K562 (cell line): ENCODE results near the gene UQCR11. TPM values are rescaled to one million over a fixed set of nuclear protein-coding genes. Genes with fewer than 3 reads are reported as not detected.

ENCODE experiments used
- ATAC-seq: fragments of 200-7000 bp; cut with Tn5 transposase; 3 replicates; pipeline ENCODE4 v1.9.1; 2020; ENCODE audit warnings: moderate library complexity
- Bru-seq: library from RNA; stranded (reverse); fragments of 400-500 nt; gene quantifications from one replicate; lab custom pipeline; 2021; lab: Mats Ljungman, UMichigan
- BruChase-seq, 2 experiments: library from RNA; stranded (reverse); fragments of 400-500 nt; gene quantifications; one replicate each; lab custom pipeline; 2021; lab: Mats Ljungman, UMichigan
- BruUV-seq: library from RNA; stranded (reverse); fragments of 400-500 nt; replicated peaks from 2 replicates; lab custom pipeline; 2021; lab: Mats Ljungman, UMichigan
- CTCF ChIA-PET: fragments of 300-600 bp; formaldehyde crosslinking; extraction: SDS; loops from one replicate; lab custom pipeline; 2021; ENCODE audit warnings: low intra/inter-chr PET ratio; lab: Yijun Ruan, JAX
- POLR2A ChIA-PET: fragments of 300-600, 350-650 bp; sonication (Branson Sonifier 250); formaldehyde crosslinking; extraction: SDS; loops from one replicate; lab custom pipeline; 2021; ENCODE audit warnings: antibody characterized with exemption, inconsistent platforms; lab: Yijun Ruan, JAX
- DNase-seq, 4 experiments: peaks; one replicate each; pipeline versions ENCODE4 v3.0.0 to v3.0.0-alpha.2; 2011 to 2018; ENCODE audit warnings: low spot score in 3 of 4, mixed read lengths in 3 of 4; ENCODE audit errors: extremely low read depth in 1 of 4
- FAIRE-seq: peaks from 2 replicates; lab custom pipeline; 2011; peaks lifted over from hg19 to GRCh38; lab: Jason Lieb, UNC
- H2AFZ ChIP-seq: 2 replicates; pipeline ENCODE4 v1.6.0; 2011; ENCODE audit warnings: low read depth, low read length, control low read depth, inconsistent platforms
- H3K27ac ChIP-seq: fragments of 200-600 bp; 3 replicates; pipeline ENCODE4 v1.8.0; 2011; ENCODE audit warnings: low read depth, mild to moderate bottlenecking, control low read depth, inconsistent platforms, low read length, moderate library complexity, mixed read lengths; ENCODE audit errors: extremely low read depth
- H3K27me3 ChIP-seq, 2 experiments: fragments of 300-600 bp in 1 of 2; 2 replicates in 1 of 2; 3 replicates in 1 of 2; pipeline versions ENCODE4 v1.6.0 to v1.8.0; 2011; ENCODE audit warnings: inconsistent platforms in 2 of 2, low read length in 2 of 2, mild to moderate bottlenecking in 1 of 2, mixed read lengths in 1 of 2, moderate library complexity in 1 of 2; ENCODE audit not compliant: control insufficient read depth in 2 of 2, insufficient read depth in 2 of 2
- H3K36me3 ChIP-seq: fragments of 300-600 bp; 3 replicates; pipeline ENCODE4 v1.8.0; 2011; ENCODE audit warnings: mild to moderate bottlenecking, low read length, inconsistent platforms; ENCODE audit not compliant: control insufficient read depth, insufficient read depth
- H3K4me1 ChIP-seq, 2 experiments: fragments of 200-600 bp in 1 of 2; replicated peaks in 1 of 2; 2 replicates in 1 of 2; 3 replicates in 1 of 2; pipeline versions ENCODE4 v1.5.1 to v1.8.0; 2011; ENCODE audit warnings: inconsistent platforms in 2 of 2, low read length in 2 of 2, mild to moderate bottlenecking in 1 of 2, mixed read lengths in 1 of 2, moderate library complexity in 1 of 2; ENCODE audit not compliant: control insufficient read depth in 2 of 2, insufficient read depth in 2 of 2
- H3K4me2 ChIP-seq: 2 replicates; pipeline ENCODE4 v1.6.1; 2011; ENCODE audit warnings: low read length, control low read depth, inconsistent platforms, mixed read lengths; ENCODE audit not compliant: insufficient read depth
- H3K4me3 ChIP-seq: fragments of 200-600 bp; sonication (generic), shearing (Covaris generic); 2 replicates; pipeline ENCODE4 v1.5.1; 2016; ENCODE audit warnings: control low read depth, inconsistent platforms
- H3K79me2 ChIP-seq: fragments of 200-600 bp; 3 replicates; pipeline ENCODE4 v1.8.0; 2011; ENCODE audit warnings: low read length, inconsistent platforms; ENCODE audit not compliant: control insufficient read depth, insufficient read depth
- H3K9ac ChIP-seq, 2 experiments: 2 replicates each; pipeline versions ENCODE4 v1.6.0 to v1.6.1; 2011; ENCODE audit warnings: low read depth in 2 of 2, low read length in 2 of 2, control low read depth in 1 of 2, inconsistent platforms in 1 of 2, mild to moderate bottlenecking in 1 of 2, mixed read lengths in 1 of 2; ENCODE audit not compliant: insufficient read depth in 1 of 2
- H3K9me1 ChIP-seq: one replicate; pipeline ENCODE4 v1.6.0; 2011; ENCODE audit warnings: inconsistent platforms, mild to moderate bottlenecking, low read length, moderate library complexity; ENCODE audit not compliant: control insufficient read depth, insufficient read depth
- H3K9me3 ChIP-seq: replicated peaks from 2 replicates; pipeline ENCODE4 v1.5.1; 2011; ENCODE audit warnings: low read depth, low read length, inconsistent platforms; ENCODE audit not compliant: control insufficient read depth, insufficient read depth
- H4K20me1 ChIP-seq: replicated peaks from 2 replicates; pipeline ENCODE4 v1.6.1; 2011; ENCODE audit warnings: low read length, inconsistent platforms, mixed read lengths; ENCODE audit not compliant: control insufficient read depth, insufficient read depth
- AFF4 ChIP-seq: sonication (generic); formaldehyde crosslinking; IDR thresholded peaks from 2 replicates; pipeline ENCODE4 v1.8.0; 2023; ENCODE audit warnings: mild to moderate bottlenecking, missing genetic modification reagents
- HDAC8 ChIP-seq: fragments of 450-650 bp; IDR thresholded peaks from 2 replicates; pipeline ENCODE4 v1.6.1; 2016; ENCODE audit warnings: mild to moderate bottlenecking, missing genetic modification characterization, moderate library complexity, missing compliant biosample characterization
- PHF21A ChIP-seq: fragments of 450-650 bp; IDR thresholded peaks from 2 replicates; pipeline ENCODE4 v1.6.1; 2017; ENCODE audit warnings: low read depth, borderline replicate concordance
- RBFOX2 ChIP-seq: fragments of 200-400 bp; formaldehyde crosslinking; IDR thresholded peaks from 2 replicates; pipeline ENCODE4 v1.6.1; 2017; ENCODE audit warnings: low read depth, mild to moderate bottlenecking, low read length, moderate library complexity
- WGBS: fragments of 100-300 bp; shearing (Covaris generic); methylation state at CpG from one replicate; pipeline ENCODE4 v1.1.6; 2016; ENCODE audit warnings: low coverage, mixed read lengths; ENCODE audit not compliant: insufficient coverage; ENCODE audit errors: missing lambda C conversion rate; 5-methylcytosine and 5-hydroxymethylcytosine counted together
- in situ Hi-C: fragments of 300-500 bp; cut with MboI; formaldehyde crosslinking; loops from 4 replicates; pipeline ENCODE4 v1.15.0; 2018; ENCODE audit warnings: inconsistent platforms, mixed read lengths
- intact Hi-C: fragments of 100-400 bp; cut with micrococcal nuclease; formaldehyde crosslinking; loops from 2 replicates; pipeline ENCODE4 v1.14.2; 2022
- long read RNA-seq, 3 experiments: library from polyadenylated mRNA in 2 of 3; library from RNA in 1 of 3; unstranded in 2 of 3; stranded (forward) in 1 of 3; transcript quantifications; one replicate each; pipeline ENCODE4 v2.0.0, GENCODE V29; 2019 to 2022
- polyA minus RNA-seq, 3 experiments: library from RNA; depleted of rRNA, polyadenylated mRNA; stranded (reverse); fragments of >200 nt; gene quantifications; 2 replicates each; pipeline ENCODE4 v1.2.3, GENCODE V29; 2011
- polyA plus RNA-seq, 8 experiments: library from polyadenylated mRNA; depleted of rRNA in 4 of 8; stranded (reverse) in 5 of 8; unstranded in 3 of 8; fragments of >200 nt; fragmentation: Nextera tagmentation in 2 of 8; fragmentation: Illumina TruSeq in 1 of 8; extraction: Ambion mirVana in 2 of 8; extraction: Trizol in 1 of 8; gene quantifications; 2 replicates each; pipeline versions ENCODE4 v1.2.1 to v1.2.3, GENCODE V29; 2011 to 2014; ENCODE audit warnings: inconsistent platforms in 1 of 8, missing spikeins in 1 of 8
- total RNA-seq, 7 experiments: library from RNA; depleted of rRNA in 6 of 7; stranded (reverse); fragments of >200 nt in 6 of 7; fragmentation: Illumina TruSeq in 2 of 7; extraction: Trizol in 2 of 7; gene quantifications; 2 replicates each; pipeline versions ENCODE4 v1.2.1 to v1.2.3, GENCODE V29; 2011 to 2021; ENCODE audit warnings: low replicate concordance in 1 of 7
- TF ChIP-seq, protein P1 (sequence below): fragments of 450-650 bp; formaldehyde crosslinking; conservative IDR thresholded peaks from 2 replicates; pipeline ENCODE4 v1.4.0; 2022; ENCODE audit warnings: mild to moderate bottlenecking, missing genetic modification characterization
- TF ChIP-seq, protein P2 (sequence below), 2 experiments: fragments of 450-650 bp in 1 of 2; sonication (generic) in 1 of 2; formaldehyde crosslinking; conservative IDR thresholded peaks; 2 replicates each; pipeline versions ENCODE4 v1.4.0 to v1.8.1; 2020 to 2022; ENCODE audit warnings: mild to moderate bottlenecking in 1 of 2, missing genetic modification reagents in 1 of 2

UQCR11 gene
- 49.4 and 136 TPM in 2 replicates for total RNA-seq (2011; cell fraction: chromatin; rRNA removed; ENCODE audit: low replicate concordance)
- total RNA-seq (2011; cell fraction: nucleolus; rRNA removed): 110 and 114 TPM in 2 replicates
- total RNA-seq (2011; cell fraction: nucleoplasm; rRNA removed): 78.5 and 82.1 TPM in 2 replicates
- 203 and 259 TPM in 2 replicates for total RNA-seq (2014; rRNA removed)
- total RNA-seq (2014; rRNA removed; fragmentation: Illumina TruSeq; extraction: Trizol): 62.7 and 65.9 TPM in 2 replicates
- 94.2 and 104 TPM in 2 replicates for total RNA-seq (2015; rRNA removed; fragmentation: Illumina TruSeq; extraction: Trizol)
- total RNA-seq (2021): 355 and 411 TPM in 2 replicates
- polyA plus RNA-seq (2011; rRNA removed): 390 and 494 TPM in 2 replicates
- 245 and 412 TPM in 2 replicates for polyA plus RNA-seq (2011; cell fraction: cytosol; rRNA removed)
- polyA plus RNA-seq (2011; cell fraction: nucleus; rRNA removed): 128 and 175 TPM in 2 replicates
- 203 and 322 TPM in 2 replicates for polyA plus RNA-seq (2012)
- 57.6 and 122 TPM in 2 replicates for polyA plus RNA-seq (2014; fragmentation: Illumina TruSeq; extraction: Trizol)
- polyA plus RNA-seq (2014; fragmentation: Nextera tagmentation; extraction: Ambion mirVana): 100 to 1,000 TPM; 225 to 394 TPM
- polyA plus RNA-seq (2014; rRNA removed): 329 and 366 TPM in 2 replicates
- 24.6 and 35.3 TPM in 2 replicates for polyA minus RNA-seq (2011; rRNA and poly(A)+ RNA removed)
- polyA minus RNA-seq (2011; cell fraction: cytosol; rRNA and poly(A)+ RNA removed): 35.2 and 46.2 TPM in 2 replicates
- 26.8 and 31.8 TPM in 2 replicates for polyA minus RNA-seq (2011; cell fraction: nucleus; rRNA and poly(A)+ RNA removed)
- percentile 93 among the genes with signal in this experiment for Bru-seq, nascent RNA
- percentile 89 among the genes with signal in this experiment for BruChase-seq, experiment 1, labeled RNA remaining after a 2-hour chase
- percentile 90 among the genes with signal in this experiment for BruChase-seq, experiment 2, labeled RNA remaining after a 6-hour chase
- long read RNA-seq, experiment 1, transcript UQCR11-203 (3 exons, 1,324 nt): major isoform, 611 of 647 reads
- long read RNA-seq, experiment 1, partial matches to known transcripts: 28 of 647 reads
- long read RNA-seq, experiment 1, other reads (novel, unspliced or antisense): 3 of 647 reads
- long read RNA-seq, experiment 2, transcript UQCR11-203 (3 exons, 1,324 nt): major isoform, 404 of 416 reads
- long read RNA-seq, experiment 2, partial matches to known transcripts: 6 of 416 reads
- long read RNA-seq, experiment 2, other reads (novel, unspliced or antisense): 2 of 416 reads
- long read RNA-seq, experiment 3, transcript UQCR11-203 (3 exons, 1,324 nt): major isoform, 707 of 715 reads
- long read RNA-seq, experiment 3, partial matches to known transcripts: 1 of 715 reads
- long read RNA-seq, experiment 3, other reads (novel, unspliced or antisense): 7 of 715 reads

GRCh38 chr19:1605236-1606137, at the start of gene UQCR11:
Gene UQCR11 (minus strand): TSS chr19:1605462. CDS start chr19:1605409, 53 bp downstream.
- Histone ChIP-seq H3K9ac (peak within 1 kb of the TSS; percentile 93 to 100), H3K36me3 (peaks cover 38% of the 10 kb centered on the region), H3K4me2 (peak within 1 kb of the TSS; percentile 91), H3K4me3 (peak within 1 kb of the TSS; percentile 99), H3K4me1 (peaks cover 26 to 76% of the 10 kb centered on the region in 2 experiments), H2AFZ (peak within 1 kb of the TSS; percentile 92), H3K27ac (peak within 1 kb of the TSS; percentile 94), H3K9me3 (no peaks in the 10 kb centered on the region), H3K79me2 (peaks cover 48% of the 10 kb centered on the region), H4K20me1 (peaks cover 4% of the 10 kb centered on the region), H3K27me3 (no peaks in the 10 kb centered on the region), H3K9me1 (peaks cover 3% of the 10 kb centered on the region)
- FAIRE-seq: peak; percentile 96
- ChIA-PET CTCF (interaction anchor here (0.6 to 2.8 kb wide), 3 partner anchors 66 to 190 kb away, joined by 3 to 23 read pairs (median 3); no protein-coding TSS in a partner anchor), POLR2A (interaction anchor here (0.6 to 2.7 kb wide), 10 partner anchors 10 to 336 kb away, joined by 3 to 13 read pairs (median 3); partner anchors contain the start of genes CIRBP, MBD3 and TCF3)
- WGBS: under 1% methylated on average over 62 of the region's 79 CpGs
- peak; percentile 93 for ATAC-seq
- intact Hi-C loops: loop anchor here (2.0 to 10.0 kb wide), 4 partner anchors 47 to 162 kb away; partner anchors contain the start of gene TCF3
- TSS peak; percentile 98 for BruUV-seq
- in situ Hi-C loops: no loop called here
- peak; percentile 97 to 98 (median 98) for DNase-seq
- TF ChIP-seq, protein P1, sequence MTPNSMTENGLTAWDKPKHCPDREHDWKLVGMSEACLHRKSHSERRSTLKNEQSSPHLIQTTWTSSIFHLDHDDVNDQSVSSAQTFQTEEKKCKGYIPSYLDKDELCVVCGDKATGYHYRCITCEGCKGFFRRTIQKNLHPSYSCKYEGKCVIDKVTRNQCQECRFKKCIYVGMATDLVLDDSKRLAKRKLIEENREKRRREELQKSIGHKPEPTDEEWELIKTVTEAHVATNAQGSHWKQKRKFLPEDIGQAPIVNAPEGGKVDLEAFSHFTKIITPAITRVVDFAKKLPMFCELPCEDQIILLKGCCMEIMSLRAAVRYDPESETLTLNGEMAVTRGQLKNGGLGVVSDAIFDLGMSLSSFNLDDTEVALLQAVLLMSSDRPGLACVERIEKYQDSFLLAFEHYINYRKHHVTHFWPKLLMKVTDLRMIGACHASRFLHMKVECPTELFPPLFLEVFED: no peak
- TF ChIP-seq, protein P2, sequence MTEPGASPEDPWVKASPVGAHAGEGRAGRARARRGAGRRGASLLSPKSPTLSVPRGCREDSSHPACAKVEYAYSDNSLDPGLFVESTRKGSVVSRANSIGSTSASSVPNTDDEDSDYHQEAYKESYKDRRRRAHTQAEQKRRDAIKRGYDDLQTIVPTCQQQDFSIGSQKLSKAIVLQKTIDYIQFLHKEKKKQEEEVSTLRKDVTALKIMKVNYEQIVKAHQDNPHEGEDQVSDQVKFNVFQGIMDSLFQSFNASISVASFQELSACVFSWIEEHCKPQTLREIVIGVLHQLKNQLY (CRISPR knock-in tag; conservative IDR thresholded peaks at IDR 0.05): no peak
- TF ChIP-seq RBFOX2 (peak; percentile 78), AFF4 (peak; percentile 77; the same call in 1 of the 2 replicates), HDAC8 (tag) (no peak), PHF21A (peak; percentile 71; the same call in 1 of the 2 replicates)
